B cell (primary cell): ENCODE data around the gene PARD3B. TPM values are rescaled to one million over a fixed set of nuclear protein-coding genes. Genes with fewer than 3 reads are reported as not detected.

Source experiments
- ATAC-seq: fragments of 200-7000 bp; cut with Tn5 transposase; one replicate; pipeline ENCODE4 v1.10.0; 2021; ENCODE audit warnings: low read depth, mild to moderate bottlenecking, moderate number of reproducible peaks, moderate library complexity
- CTCF ChIA-PET: fragments of 350-600 bp; sonication (Branson Sonifier 250); formaldehyde crosslinking; loops from one replicate; lab custom pipeline; 2021; ENCODE audit warnings: antibody characterized with exemption, inconsistent platforms; lab: Charles Lee
- POLR2A ChIA-PET: fragments of 350-600 bp; sonication (Branson Sonifier 250); formaldehyde crosslinking; loops from one replicate; lab custom pipeline; 2021; ENCODE audit warnings: antibody characterized with exemption; lab: Charles Lee
- DNase-seq: peaks from one replicate; pipeline ENCODE4 v3.0.0; 2013
- H2AFZ ChIP-seq: 2 replicates; pipeline ENCODE4 v1.6.1; 2012; ENCODE audit warnings: mild to moderate bottlenecking, low read depth, low read length; ENCODE audit not compliant: insufficient read depth, poor library complexity, severe bottlenecking
- H3K27ac ChIP-seq, 2 donors: 1 replicate in 1 of 2; 2 replicates in 1 of 2; pipeline ENCODE4 v1.5.1; 2012 to 2013; ENCODE audit warnings: low read length in 2 of 2, mild to moderate bottlenecking in 2 of 2, moderate library complexity in 1 of 2
- H3K27me3 ChIP-seq, 4 experiments: fragments of 200-600 bp in 1 of 4; sonication (generic) in 1 of 4; replicated peaks in 1 of 4; 1 replicate in 2 of 4; 2 replicates in 2 of 4; pipeline versions ENCODE4 v1.6.1 to v1.7.0; 2013 to 2016; ENCODE audit warnings: low read length in 3 of 4, mild to moderate bottlenecking in 2 of 4, mixed read lengths in 1 of 4, moderate library complexity in 1 of 4; ENCODE audit not compliant: insufficient read depth in 4 of 4, control insufficient read depth in 3 of 4; ENCODE audit errors: control extremely low read depth in 1 of 4
- H3K36me3 ChIP-seq, 2 experiments: replicated peaks in 1 of 2; 1 replicate in 1 of 2; 2 replicates in 1 of 2; pipeline versions ENCODE4 v1.6.1 to v1.7.1; 2013; ENCODE audit warnings: low read length in 1 of 2; ENCODE audit not compliant: insufficient read depth in 2 of 2, control insufficient read depth in 1 of 2; ENCODE audit errors: control extremely low read depth in 1 of 2, extremely low read depth in 1 of 2
- H3K4me1 ChIP-seq, 2 donors: fragments of 200-600 bp in 1 of 2; sonication (generic) in 1 of 2; 1 replicate in 1 of 2; 2 replicates in 1 of 2; pipeline versions ENCODE4 v1.5.1 to v1.6.1; 2013 to 2017; ENCODE audit warnings: low read length in 2 of 2; ENCODE audit not compliant: control insufficient read depth in 2 of 2, insufficient read depth in 2 of 2
- H3K4me2 ChIP-seq: replicated peaks from 2 replicates; pipeline ENCODE3; 2012; ENCODE audit warnings: mild to moderate bottlenecking, low read depth, low read length; ENCODE audit not compliant: poor library complexity, severe bottlenecking
- H3K4me3 ChIP-seq, 5 experiments: fragments of 200-600 bp in 1 of 5; sonication (generic) in 1 of 5; 1 replicate in 3 of 5; 2 replicates in 2 of 5; pipeline versions ENCODE4 v1.5.1 to v1.7.0; 2011 to 2016; ENCODE audit warnings: low read length in 4 of 5, mild to moderate bottlenecking in 4 of 5, low read depth in 2 of 5, control low read depth in 1 of 5, moderate library complexity in 1 of 5; ENCODE audit not compliant: insufficient read depth in 1 of 5; ENCODE audit errors: control extremely low read depth in 1 of 5, extremely low read depth in 1 of 5
- H3K79me2 ChIP-seq: fragments of 200-600 bp; sonication (generic); one replicate; pipeline ENCODE4 v1.6.0; 2016; ENCODE audit warnings: low read length; ENCODE audit not compliant: control insufficient read depth, insufficient read depth
- H3K9ac ChIP-seq: fragments of 200-600 bp; sonication (generic); 2 replicates; pipeline ENCODE4 v1.6.1; 2017; ENCODE audit warnings: mild to moderate bottlenecking, low read length, moderate library complexity
- H3K9me3 ChIP-seq, 3 donors: one replicate each; pipeline versions ENCODE4 v1.6.1 to v1.7.1; 2013; ENCODE audit warnings: low read length in 2 of 3; ENCODE audit not compliant: control insufficient read depth in 2 of 3, insufficient read depth in 1 of 3; ENCODE audit errors: control extremely low read depth in 1 of 3
- H4K20me1 ChIP-seq: 2 replicates; pipeline ENCODE4 v1.6.0; 2012; ENCODE audit warnings: mild to moderate bottlenecking, low read length; ENCODE audit not compliant: insufficient read depth, control insufficient read depth, poor library complexity, severe bottlenecking
- H3K27ac Mint-ChIP-seq: one replicate; pipeline ENCODE4 v1.8.0; 2021; ENCODE audit warnings: mixed read lengths
- H3K27me3 Mint-ChIP-seq: one replicate; pipeline ENCODE4 v1.8.0; 2021; ENCODE audit warnings: mixed read lengths
- H3K4me1 Mint-ChIP-seq: one replicate; pipeline ENCODE4 v1.8.0; 2021; ENCODE audit warnings: mixed read lengths
- H3K4me3 Mint-ChIP-seq: one replicate; pipeline ENCODE4 v1.8.0; 2021; ENCODE audit warnings: mixed read lengths
- H3K9me3 Mint-ChIP-seq: one replicate; pipeline ENCODE4 v1.8.0; 2022; ENCODE audit warnings: mixed read lengths; ENCODE audit not compliant: insufficient read depth
- CTCF ChIP-seq: fragments of 200-600 bp; IDR thresholded peaks from one replicate; pipeline ENCODE4 v1.8.0; 2022; ENCODE audit warnings: antibody characterized with exemption, mild to moderate bottlenecking
- EZH2 ChIP-seq: IDR thresholded peaks from 2 replicates; pipeline ENCODE4 v1.6.1; 2012; ENCODE audit warnings: borderline replicate concordance, low read depth, mild to moderate bottlenecking, moderate library complexity, low read length; ENCODE audit not compliant: insufficient read depth, poor library complexity, severe bottlenecking
- WGBS: methylation state at CpG from one replicate; pipeline ENCODE4 v1.1.5; 2013; ENCODE audit warnings: missing lambda C conversion rate; ENCODE audit not compliant: insufficient coverage; 5-methylcytosine and 5-hydroxymethylcytosine counted together
- intact Hi-C: fragments of 100-400 bp; cut with micrococcal nuclease; formaldehyde crosslinking; loops from one replicate; pipeline ENCODE4 v1.10.0; 2022
- polyA plus RNA-seq: library from polyadenylated mRNA; depleted of rRNA; stranded (reverse); fragments of >200 nt; gene quantifications from 2 replicates; pipeline ENCODE4 v1.2.3, GENCODE V29; 2012
- total RNA-seq, 2 donors: library from RNA; stranded (reverse); fragments of 120-200 nt in 1 of 2; gene quantifications; 1 replicate in 1 of 2; 2 replicates in 1 of 2; pipeline versions ENCODE4 v1.2.3 to v1.2.4, GENCODE V29; 2013 to 2022

Gene PARD3B
- total and polyA plus RNA-seq, 2 donors (not counting 1 experiment from before 2014, with no cell fraction given): not detected

- Histone ChIP-seq H3K36me3 (no peaks in the 10 kb centered on the region), H3K27ac (no peak overlapping the region), H3K27me3 (peaks cover 0 to 5% (median 0%) of the 10 kb centered on the region in 4 experiments), H3K9me3 (no peaks in the 10 kb centered on the region), H2AFZ (no peak overlapping the region), H3K4me1 (no peaks in the 10 kb centered on the region), H3K4me2 (no peak overlapping the region), H3K9ac (no peak overlapping the region), H4K20me1 (no peaks in the 10 kb centered on the region), H3K4me3 (no peak overlapping the region), H3K79me2 (no peaks in the 10 kb centered on the region)
- DNase-seq (no peak), ATAC-seq (no peak)
- ChIA-PET POLR2A (no interaction called here), CTCF (no interaction called here)
- WGBS: 80% methylated on average over 1 of the region's 3 CpGs
- H3K9me3 Mint-ChIP-seq: no peaks in the 10 kb centered on the region
- intact Hi-C loops: no loop called here
- H3K4me3 Mint-ChIP-seq: no peak overlapping the region
- no peak overlapping the region for H3K27ac Mint-ChIP-seq
- no peak for TF ChIP-seq EZH2
- no peak for TF ChIP-seq CTCF
- peaks cover 11% of the 10 kb centered on the region for H3K27me3 Mint-ChIP-seq
- H3K4me1 Mint-ChIP-seq: no peaks in the 10 kb centered on the region
These were observed 931.9 kb downstream of the PARD3B start for GRCh38 chr2:205477016-205477705.

GRCh38 chr2:205481861-205482260, 936.6 kb downstream of the PARD3B start:
- WGBS: 94% methylated on average over 5 of the region's 5 CpGs
- Mint-ChIP-seq H3K4me3 (no peak overlapping the region), H3K4me1 (no peaks in the 10 kb centered on the region), H3K9me3 (no peaks in the 10 kb centered on the region), H3K27ac (no peak overlapping the region), H3K27me3 (peaks cover 11% of the 10 kb centered on the region)
- Histone ChIP-seq H3K9me3 (no peaks in the 10 kb centered on the region), H3K27ac (no peak overlapping the region), H3K4me1 (no peaks in the 10 kb centered on the region), H2AFZ (no peak overlapping the region), H3K36me3 (no peaks in the 10 kb centered on the region), H3K4me3 (no peak overlapping the region), H3K9ac (no peak overlapping the region), H4K20me1 (no peaks in the 10 kb centered on the region), H3K27me3 (peaks cover 0 to 6% (median 1%) of the 10 kb centered on the region in 4 experiments), H3K79me2 (no peaks in the 10 kb centered on the region), H3K4me2 (no peak overlapping the region)
- POLR2A ChIA-PET: no interaction called here
- TF ChIP-seq CTCF (no peak), EZH2 (no peak)
- ATAC-seq (no peak), DNase-seq (no peak)
- intact Hi-C loops: no loop called here
- CTCF ChIA-PET: no interaction called here
